Measurements from ENCODE around the gene CDCA8.

DNA sequence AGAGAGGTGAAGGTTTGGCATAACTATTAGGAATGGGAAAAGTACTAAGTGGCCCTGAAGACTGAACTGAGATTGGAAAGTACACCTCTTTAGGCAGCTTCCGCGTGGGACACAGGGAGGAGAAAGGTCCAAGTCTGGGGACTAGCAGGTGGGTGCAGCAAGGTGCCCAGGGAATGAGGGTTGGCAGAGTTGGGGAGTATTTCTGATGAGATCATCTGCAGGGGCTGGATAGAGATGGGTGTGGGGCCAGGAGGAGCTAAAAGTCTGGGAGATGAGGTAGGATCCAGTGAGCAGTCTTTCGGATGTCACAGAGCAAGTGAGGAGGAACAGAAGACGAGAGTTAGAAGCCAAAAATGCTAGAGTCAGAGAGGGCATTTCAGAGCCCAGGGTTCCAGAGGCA is 36.1 kb downstream of the CDCA8 start:
- TF ChIP-seq POLR2A (IDR thresholded peaks at IDR 0.05) (no peak), POLR2AphosphoS5 (IDR thresholded peaks at IDR 0.05) (no peak)
- TF ChIP-seq, protein P1, sequence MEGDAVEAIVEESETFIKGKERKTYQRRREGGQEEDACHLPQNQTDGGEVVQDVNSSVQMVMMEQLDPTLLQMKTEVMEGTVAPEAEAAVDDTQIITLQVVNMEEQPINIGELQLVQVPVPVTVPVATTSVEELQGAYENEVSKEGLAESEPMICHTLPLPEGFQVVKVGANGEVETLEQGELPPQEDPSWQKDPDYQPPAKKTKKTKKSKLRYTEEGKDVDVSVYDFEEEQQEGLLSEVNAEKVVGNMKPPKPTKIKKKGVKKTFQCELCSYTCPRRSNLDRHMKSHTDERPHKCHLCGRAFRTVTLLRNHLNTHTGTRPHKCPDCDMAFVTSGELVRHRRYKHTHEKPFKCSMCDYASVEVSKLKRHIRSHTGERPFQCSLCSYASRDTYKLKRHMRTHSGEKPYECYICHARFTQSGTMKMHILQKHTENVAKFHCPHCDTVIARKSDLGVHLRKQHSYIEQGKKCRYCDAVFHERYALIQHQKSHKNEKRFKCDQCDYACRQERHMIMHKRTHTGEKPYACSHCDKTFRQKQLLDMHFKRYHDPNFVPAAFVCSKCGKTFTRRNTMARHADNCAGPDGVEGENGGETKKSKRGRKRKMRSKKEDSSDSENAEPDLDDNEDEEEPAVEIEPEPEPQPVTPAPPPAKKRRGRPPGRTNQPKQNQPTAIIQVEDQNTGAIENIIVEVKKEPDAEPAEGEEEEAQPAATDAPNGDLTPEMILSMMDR (IDR thresholded peaks at IDR 0.05) = no peak
